Measurements from ENCODE around the gene CAMTA1.

The CAMTA1 gene

DNA sequence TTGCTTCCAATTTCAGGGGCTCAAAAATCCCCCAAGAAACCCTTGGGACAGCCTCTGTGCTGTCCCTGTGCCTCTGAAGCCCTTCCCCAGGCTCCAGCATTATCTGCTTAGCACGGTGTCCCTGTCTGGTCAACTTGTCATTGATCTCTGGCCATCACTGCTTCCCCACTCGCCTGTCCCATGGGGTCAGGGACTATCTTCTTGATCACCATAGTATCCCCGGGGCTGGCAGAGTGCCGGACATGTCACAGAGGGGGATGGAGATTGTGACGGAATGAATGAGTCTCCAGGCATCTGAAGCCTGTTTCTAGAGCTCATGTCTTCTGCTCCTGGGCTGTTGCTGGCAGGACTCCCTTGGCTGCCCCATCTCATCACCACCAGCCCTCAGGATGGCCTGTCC is 886.4 kb downstream of the CAMTA1 start:
- H3K4me3 ChIP-seq (ENCODE audit: low read depth, low read length) = no peak overlapping the region
- TF ChIP-seq, protein P1, sequence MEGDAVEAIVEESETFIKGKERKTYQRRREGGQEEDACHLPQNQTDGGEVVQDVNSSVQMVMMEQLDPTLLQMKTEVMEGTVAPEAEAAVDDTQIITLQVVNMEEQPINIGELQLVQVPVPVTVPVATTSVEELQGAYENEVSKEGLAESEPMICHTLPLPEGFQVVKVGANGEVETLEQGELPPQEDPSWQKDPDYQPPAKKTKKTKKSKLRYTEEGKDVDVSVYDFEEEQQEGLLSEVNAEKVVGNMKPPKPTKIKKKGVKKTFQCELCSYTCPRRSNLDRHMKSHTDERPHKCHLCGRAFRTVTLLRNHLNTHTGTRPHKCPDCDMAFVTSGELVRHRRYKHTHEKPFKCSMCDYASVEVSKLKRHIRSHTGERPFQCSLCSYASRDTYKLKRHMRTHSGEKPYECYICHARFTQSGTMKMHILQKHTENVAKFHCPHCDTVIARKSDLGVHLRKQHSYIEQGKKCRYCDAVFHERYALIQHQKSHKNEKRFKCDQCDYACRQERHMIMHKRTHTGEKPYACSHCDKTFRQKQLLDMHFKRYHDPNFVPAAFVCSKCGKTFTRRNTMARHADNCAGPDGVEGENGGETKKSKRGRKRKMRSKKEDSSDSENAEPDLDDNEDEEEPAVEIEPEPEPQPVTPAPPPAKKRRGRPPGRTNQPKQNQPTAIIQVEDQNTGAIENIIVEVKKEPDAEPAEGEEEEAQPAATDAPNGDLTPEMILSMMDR (IDR thresholded peaks at IDR 0.05; ENCODE audit: insufficient read depth, low read depth, low read length, missing control alignments) = no peak
- DNase-seq (ENCODE audit: low read depth) = no peak

DNA sequence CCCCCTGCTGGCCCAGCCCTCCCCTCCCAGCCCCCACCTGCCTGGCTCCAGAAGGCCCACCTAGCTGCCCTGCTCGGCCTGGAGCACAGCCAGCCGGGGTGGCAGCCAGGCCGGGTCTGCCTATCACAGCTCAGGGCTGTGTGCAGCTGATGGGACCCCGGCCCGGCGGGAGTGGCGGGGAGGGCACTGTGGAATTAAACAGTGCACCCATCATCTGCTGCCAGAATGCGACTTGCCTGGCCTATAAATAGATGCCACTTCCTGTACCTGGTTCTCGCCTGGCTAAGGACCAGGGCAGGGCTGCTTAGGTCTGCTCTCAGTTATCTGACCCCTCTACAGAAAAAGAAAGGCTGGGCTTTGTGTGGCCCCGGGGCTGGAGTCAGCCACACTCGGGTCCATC is 887.6 kb downstream of the CAMTA1 start:
- no peak overlapping the region for H3K4me3 ChIP-seq (ENCODE audit: low read depth, low read length)

DNA sequence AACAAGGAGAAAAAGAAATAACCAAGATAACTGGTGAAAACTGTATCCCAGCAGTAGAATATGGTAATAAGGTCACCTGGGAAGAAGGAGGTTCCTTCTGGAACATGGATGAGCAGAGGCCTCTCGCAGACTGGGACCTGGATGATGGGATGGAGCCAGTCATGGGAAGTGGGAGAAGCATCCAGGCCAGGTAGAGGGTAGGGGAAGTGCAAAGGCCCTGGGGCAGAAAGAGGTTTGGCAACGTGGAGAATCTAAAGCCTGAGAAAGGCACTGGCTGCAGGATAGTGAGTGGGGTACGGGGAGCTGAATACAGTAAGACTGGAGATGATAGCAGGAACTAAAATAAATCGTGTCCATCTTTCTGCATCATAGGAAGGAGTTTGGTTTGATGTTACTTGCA is 889.7 kb downstream of the CAMTA1 start:
- no peak overlapping the region for H3K4me3 ChIP-seq (ENCODE audit: low read depth, low read length)
- DNase-seq (ENCODE audit: low read depth) = no peak
- TF ChIP-seq, protein P1 (IDR thresholded peaks at IDR 0.05; ENCODE audit: insufficient read depth, low read depth, low read length, missing control alignments) = no peak

More for the DNA sequence above, 887.6 kb downstream of the CAMTA1 start:
- TF ChIP-seq, protein P1 (IDR thresholded peaks at IDR 0.05; ENCODE audit: insufficient read depth, low read depth, low read length, missing control alignments) = no peak
- DNase-seq (ENCODE audit: low read depth) = no peak

DNA sequence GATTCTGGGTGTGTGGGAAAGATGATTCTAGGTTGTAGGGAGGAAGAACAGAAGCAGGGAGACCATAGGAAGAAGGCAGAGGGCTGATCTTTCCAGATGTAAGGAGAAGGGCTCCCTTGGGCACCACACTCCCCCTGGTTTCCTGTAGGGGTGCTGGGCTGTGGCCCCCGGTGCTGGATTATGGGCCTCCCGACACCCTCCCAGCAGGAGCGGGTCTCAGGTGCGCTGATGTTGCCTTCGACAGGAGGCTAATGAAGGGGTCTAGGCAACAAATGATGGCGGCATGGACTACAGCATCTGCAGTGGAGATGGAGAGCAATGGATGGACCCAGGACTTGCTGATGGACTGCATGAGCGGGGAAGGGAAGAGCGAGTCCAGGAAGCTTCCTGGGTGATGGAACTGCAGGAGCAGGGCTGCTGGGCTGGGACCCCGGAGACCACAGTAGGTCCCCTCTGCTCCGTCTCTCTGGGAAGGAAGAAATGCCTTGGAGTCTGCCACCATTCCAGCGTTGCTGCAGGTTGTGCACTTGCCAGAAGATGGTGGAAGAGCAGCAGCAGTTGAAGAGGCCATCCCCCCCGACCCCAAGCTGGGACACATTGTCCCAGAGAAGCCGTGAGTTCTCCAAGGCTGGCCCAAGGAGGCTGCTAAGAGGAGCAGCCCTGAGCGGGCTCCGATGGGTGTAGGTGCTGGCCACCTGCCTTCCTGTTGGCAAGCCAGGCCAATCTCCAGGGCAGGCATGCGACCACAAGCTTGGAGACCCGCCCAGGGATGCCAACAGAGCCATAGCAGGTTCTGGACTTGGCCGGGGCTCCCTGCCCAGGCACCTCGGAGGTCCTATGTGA is 890.4 kb downstream of the CAMTA1 start:
- H3K4me3 ChIP-seq (ENCODE audit: low read depth, low read length) = no peak overlapping the region
- TF ChIP-seq, protein P1 (IDR thresholded peaks at IDR 0.05; ENCODE audit: insufficient read depth, low read depth, low read length, missing control alignments) = no peak
- no peak for DNase-seq (ENCODE audit: low read depth)

DNA sequence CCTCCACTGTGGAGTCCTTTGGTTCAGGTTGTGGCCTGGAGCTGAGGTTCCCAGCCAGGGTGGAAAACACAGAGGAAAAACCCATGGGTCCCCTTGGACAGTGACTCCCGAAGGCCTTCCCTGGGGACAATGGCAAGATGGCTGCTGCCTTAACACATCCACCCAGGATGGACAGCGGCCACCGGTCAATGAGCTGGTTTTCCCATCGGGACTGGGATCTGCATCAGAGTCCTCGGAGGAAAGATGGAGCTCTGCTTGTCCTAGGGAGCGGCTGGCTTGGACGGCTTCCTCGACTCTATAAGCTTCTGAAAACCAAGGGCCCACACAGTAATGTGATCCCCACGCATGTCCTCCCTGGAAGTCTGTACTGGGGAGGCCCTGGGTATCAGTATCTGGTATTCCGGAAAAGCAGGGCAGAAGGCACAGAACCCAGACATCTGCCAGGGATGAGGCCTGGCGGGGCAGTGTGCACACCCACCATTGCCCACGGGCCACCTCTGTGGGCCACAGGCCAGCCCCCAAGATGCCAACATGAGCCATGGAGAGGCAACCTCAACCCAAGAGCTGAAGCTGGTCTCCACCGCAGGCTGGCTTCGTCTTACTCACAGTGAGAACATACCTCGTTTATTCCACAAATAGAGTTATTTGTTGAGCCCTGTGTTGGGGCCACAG is 891.2 kb downstream of the CAMTA1 start:
- TF ChIP-seq, protein P1 (IDR thresholded peaks at IDR 0.05; ENCODE audit: insufficient read depth, low read depth, low read length, missing control alignments) = no peak
- H3K4me3 ChIP-seq (ENCODE audit: low read depth, low read length) = no peak overlapping the region
- no peak for DNase-seq (ENCODE audit: low read depth)

DNA sequence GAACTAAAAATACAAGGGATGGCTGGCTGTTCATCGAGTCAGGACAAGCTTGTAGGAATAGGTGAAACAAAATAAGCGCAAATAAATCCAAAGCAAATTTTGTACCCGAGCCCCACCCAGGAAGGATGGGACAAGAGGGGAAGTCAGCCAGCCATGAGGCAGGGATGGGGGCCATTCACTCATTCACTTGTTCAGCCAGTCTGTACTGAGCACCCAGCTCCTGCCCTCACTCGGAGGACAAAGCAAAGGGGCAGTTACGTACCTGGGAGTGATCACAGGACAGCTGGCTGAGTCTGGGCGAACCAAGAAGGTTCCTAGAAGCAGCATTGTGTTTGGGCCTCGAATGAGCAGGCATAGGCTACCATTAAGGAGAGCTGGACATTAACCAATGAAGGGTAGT is 891.9 kb downstream of the CAMTA1 start:
- no peak overlapping the region for H3K4me3 ChIP-seq (ENCODE audit: low read depth, low read length)
- DNase-seq (ENCODE audit: low read depth) = no peak
- TF ChIP-seq, protein P1 (IDR thresholded peaks at IDR 0.05; ENCODE audit: insufficient read depth, low read depth, low read length, missing control alignments) = no peak

All from GM12865 (cell line).